OCI-LY1 (cell line): ENCODE data around the gene GSG1L.

ENCODE experiments used
- H2AFZ ChIP-seq: fragments of 200-600 bp; sonication (generic), shearing (Covaris generic); 2 replicates; pipeline ENCODE4 v1.6.0; 2014; ENCODE audit warnings: antibody characterized with exemption, mild to moderate bottlenecking, low read length
- H3F3A ChIP-seq: fragments of 200-600 bp; sonication (generic), shearing (Covaris generic); 2 replicates; pipeline ENCODE4 v1.6.0; 2014; ENCODE audit warnings: mild to moderate bottlenecking, antibody characterized with exemption, low read length, moderate library complexity; ENCODE audit not compliant: insufficient read depth
- H3K27ac ChIP-seq: fragments of 200-600 bp; sonication (generic); 2 replicates; pipeline ENCODE4 v1.5.1; 2014; ENCODE audit warnings: low read length, mixed run types, mild to moderate bottlenecking, low read depth; ENCODE audit not compliant: poor library complexity, severe bottlenecking
- H3K27me3 ChIP-seq: fragments of 200-600 bp; sonication (generic); 2 replicates; pipeline ENCODE4 v1.6.0; 2014; ENCODE audit warnings: antibody characterized with exemption, mild to moderate bottlenecking, low read length, moderate library complexity; ENCODE audit not compliant: insufficient read depth
- H3K36me3 ChIP-seq: fragments of 200-600 bp; sonication (generic); 2 replicates; pipeline ENCODE4 v1.6.1; 2014; ENCODE audit warnings: mild to moderate bottlenecking, antibody characterized with exemption, low read length, moderate library complexity, mixed read lengths; ENCODE audit not compliant: insufficient read depth
- H3K4me1 ChIP-seq: fragments of 200-600 bp; sonication (generic); 2 replicates; pipeline ENCODE4 v1.5.1; 2014; ENCODE audit warnings: mild to moderate bottlenecking, low read length, moderate library complexity; ENCODE audit not compliant: insufficient read depth, severe bottlenecking
- H3K4me2 ChIP-seq: fragments of 200-600 bp; sonication (generic), shearing (Covaris generic); 2 replicates; pipeline ENCODE4 v1.6.1; 2014; ENCODE audit warnings: low read length
- H3K4me3 ChIP-seq: fragments of 200-600 bp; sonication (generic); 2 replicates; pipeline ENCODE4 v1.5.1; 2014; ENCODE audit warnings: low read length, low read depth, mild to moderate bottlenecking, mixed read lengths; ENCODE audit not compliant: poor library complexity, severe bottlenecking
- H3K79me2 ChIP-seq: fragments of 200-600 bp; shearing (Covaris generic); 2 replicates; pipeline ENCODE4 v1.6.1; 2016; ENCODE audit warnings: mixed run types, low read length, mixed read lengths; ENCODE audit not compliant: insufficient read depth
- H3K9ac ChIP-seq: fragments of 200-600 bp; sonication (generic), shearing (Covaris generic); 2 replicates; pipeline ENCODE4 v1.6.1; 2014; ENCODE audit warnings: mild to moderate bottlenecking, low read length, mixed read lengths
- H3K9me2 ChIP-seq: fragments of 200-600 bp; sonication (generic), shearing (Covaris generic); 2 replicates; pipeline ENCODE4 v1.6.1; 2014; ENCODE audit warnings: low read depth, mild to moderate bottlenecking, low read length, mixed read lengths
- H3K9me3 ChIP-seq: fragments of 200-600 bp; shearing (Covaris generic); 2 replicates; pipeline ENCODE4 v1.6.1; 2014; ENCODE audit warnings: low read length, mixed read lengths
- H4K20me1 ChIP-seq: fragments of 200-600 bp; sonication (generic), shearing (Covaris generic); 2 replicates; pipeline ENCODE4 v1.6.0; 2016; ENCODE audit warnings: mild to moderate bottlenecking, low read length; ENCODE audit not compliant: insufficient read depth
- EZH2 ChIP-seq: fragments of 200-600 bp; sonication (generic), shearing (Covaris generic); IDR thresholded peaks from 2 replicates; pipeline ENCODE4 v1.8.0; 2017; ENCODE audit warnings: borderline replicate concordance, mixed run types, mild to moderate bottlenecking, antibody characterized with exemption, low read length, moderate library complexity, mixed read lengths
- TF ChIP-seq, protein P1 (sequence below): fragments of 200-600 bp; sonication (generic), shearing (Covaris generic); IDR thresholded peaks from 2 replicates; pipeline ENCODE4 v1.5.1; 2017; ENCODE audit warnings: mild to moderate bottlenecking, antibody characterized with exemption, low read length, moderate library complexity, mixed read lengths

GSG1L gene

DNA sequence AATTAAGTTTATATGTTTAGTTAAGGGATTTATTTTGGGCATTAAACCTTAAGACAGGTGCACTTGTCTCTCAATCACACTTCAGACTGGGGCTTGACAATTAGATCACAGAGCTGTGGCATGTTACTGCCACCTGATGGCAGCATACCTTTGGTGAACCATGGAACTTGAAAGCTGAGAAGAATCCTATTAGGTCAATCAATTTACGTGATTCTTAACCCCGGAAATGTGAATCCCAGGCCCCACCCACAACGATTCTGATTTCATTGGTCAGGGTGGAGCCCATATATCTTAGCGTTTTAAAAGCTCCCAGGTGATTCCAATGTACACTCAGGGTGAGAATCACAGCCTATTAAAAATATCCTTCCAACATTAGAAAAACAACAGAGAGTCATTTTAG lies 91.0 kb downstream of the GSG1L start:
- Histone ChIP-seq H3K9me2 (no peaks in the 10 kb centered on the region), H3K4me1 (no peaks in the 10 kb centered on the region), H2AFZ (no peak overlapping the region), H3F3A (no peaks in the 10 kb centered on the region), H3K9me3 (no peaks in the 10 kb centered on the region), H3K9ac (no peak overlapping the region), H3K79me2 (no peaks in the 10 kb centered on the region), H3K4me3 (no peak overlapping the region), H3K27me3 (peaks cover 3% of the 10 kb centered on the region; the same call in 1 of the 2 replicates), H3K27ac (no peak overlapping the region), H4K20me1 (no peaks in the 10 kb centered on the region), H3K4me2 (no peak overlapping the region), H3K36me3 (no peaks in the 10 kb centered on the region)
- no peak for TF ChIP-seq EZH2
- TF ChIP-seq, protein P1, sequence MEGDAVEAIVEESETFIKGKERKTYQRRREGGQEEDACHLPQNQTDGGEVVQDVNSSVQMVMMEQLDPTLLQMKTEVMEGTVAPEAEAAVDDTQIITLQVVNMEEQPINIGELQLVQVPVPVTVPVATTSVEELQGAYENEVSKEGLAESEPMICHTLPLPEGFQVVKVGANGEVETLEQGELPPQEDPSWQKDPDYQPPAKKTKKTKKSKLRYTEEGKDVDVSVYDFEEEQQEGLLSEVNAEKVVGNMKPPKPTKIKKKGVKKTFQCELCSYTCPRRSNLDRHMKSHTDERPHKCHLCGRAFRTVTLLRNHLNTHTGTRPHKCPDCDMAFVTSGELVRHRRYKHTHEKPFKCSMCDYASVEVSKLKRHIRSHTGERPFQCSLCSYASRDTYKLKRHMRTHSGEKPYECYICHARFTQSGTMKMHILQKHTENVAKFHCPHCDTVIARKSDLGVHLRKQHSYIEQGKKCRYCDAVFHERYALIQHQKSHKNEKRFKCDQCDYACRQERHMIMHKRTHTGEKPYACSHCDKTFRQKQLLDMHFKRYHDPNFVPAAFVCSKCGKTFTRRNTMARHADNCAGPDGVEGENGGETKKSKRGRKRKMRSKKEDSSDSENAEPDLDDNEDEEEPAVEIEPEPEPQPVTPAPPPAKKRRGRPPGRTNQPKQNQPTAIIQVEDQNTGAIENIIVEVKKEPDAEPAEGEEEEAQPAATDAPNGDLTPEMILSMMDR = peak; percentile 62

DNA sequence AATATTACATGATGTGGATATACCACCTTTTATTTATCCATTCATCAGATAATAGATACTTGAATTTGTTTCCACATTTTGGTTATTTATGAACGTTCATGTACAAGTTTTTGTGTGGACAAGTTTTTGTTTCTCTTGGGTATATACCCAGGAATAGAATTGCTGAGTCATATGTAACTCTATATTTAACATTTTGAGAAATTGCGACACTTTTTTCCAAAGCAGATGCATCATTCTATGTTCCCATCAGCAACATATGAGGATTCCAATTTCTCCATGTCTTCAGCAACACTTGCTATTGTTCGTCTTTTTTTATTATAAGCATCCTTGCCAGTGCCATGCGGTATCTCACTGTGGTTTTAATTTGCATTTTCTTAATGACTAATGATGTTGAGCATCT lies 93.9 kb downstream of the GSG1L start:
- Histone ChIP-seq H3K4me1 (no peaks in the 10 kb centered on the region), H3K27ac (no peak overlapping the region), H3K9me2 (no peaks in the 10 kb centered on the region), H3K4me2 (no peak overlapping the region), H3K9ac (no peak overlapping the region), H3K27me3 (peaks cover under 1% of the 10 kb centered on the region; the same call in 1 of the 2 replicates), H3K36me3 (no peaks in the 10 kb centered on the region), H3F3A (no peaks in the 10 kb centered on the region), H4K20me1 (no peaks in the 10 kb centered on the region), H2AFZ (no peak overlapping the region), H3K4me3 (no peak overlapping the region), H3K9me3 (no peaks in the 10 kb centered on the region), H3K79me2 (no peaks in the 10 kb centered on the region)
- no peak for TF ChIP-seq EZH2
- TF ChIP-seq, protein P1 = no peak

DNA sequence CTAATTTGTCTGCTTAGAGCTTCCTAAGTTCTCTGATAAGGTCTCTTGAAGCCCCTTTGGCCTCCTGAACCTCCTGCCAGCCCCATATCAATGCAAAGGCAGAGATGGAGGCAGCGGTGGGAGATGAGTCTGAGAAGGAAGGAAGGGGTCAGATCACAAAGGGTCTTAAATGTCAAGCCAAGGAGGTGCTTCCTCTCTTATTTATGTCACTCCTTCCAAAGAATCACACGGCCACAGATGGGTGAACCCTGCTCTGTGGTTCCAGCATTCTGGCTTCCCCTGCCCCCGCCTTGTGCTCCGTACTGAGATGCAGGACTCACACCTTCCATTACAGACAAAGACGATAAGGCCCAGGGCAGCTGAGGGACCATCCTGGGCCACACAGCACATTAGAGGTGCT lies 96.3 kb downstream of the GSG1L start:
- Histone ChIP-seq H3K4me1 (no peaks in the 10 kb centered on the region), H3K27me3 (no peaks in the 10 kb centered on the region), H3K36me3 (no peaks in the 10 kb centered on the region), H3K9me3 (no peaks in the 10 kb centered on the region), H3K27ac (no peak overlapping the region), H3K9ac (no peak overlapping the region), H3K4me2 (no peak overlapping the region), H3K4me3 (no peak overlapping the region), H2AFZ (no peak overlapping the region), H3K9me2 (no peaks in the 10 kb centered on the region), H3F3A (no peaks in the 10 kb centered on the region), H4K20me1 (no peaks in the 10 kb centered on the region), H3K79me2 (no peaks in the 10 kb centered on the region)
- no peak for TF ChIP-seq EZH2
- TF ChIP-seq, protein P1 = no peak
